PC-9 (cell line): ENCODE data around the gene CNGB1. TPM values are rescaled to one million over a fixed set of nuclear protein-coding genes. Genes with fewer than 3 reads are reported as not detected.

Experiments used
- BruUV-seq: library from RNA; stranded (reverse); fragments of 400-500 nt; replicated peaks from 2 replicates; lab custom pipeline; 2021; lab: Mats Ljungman, UMichigan
- CTCF ChIA-PET: fragments of 300-600 bp; sonication (Branson Sonifier 250); formaldehyde crosslinking; loops from one replicate; lab custom pipeline; 2022; ENCODE audit warnings: antibody characterized with exemption; lab: Charles Lee
- POLR2A ChIA-PET: fragments of 300-600 bp; sonication (Branson Sonifier 250); formaldehyde crosslinking; loops from one replicate; lab custom pipeline; 2022; ENCODE audit warnings: antibody characterized with exemption; ENCODE audit not compliant: unreplicated experiment; lab: Charles Lee
- DNase-seq, 2 experiments: peaks; one replicate each; pipeline versions ENCODE4 v3.0.0 to v3.0.0-alpha.2; 2015 to 2022; ENCODE audit warnings: mixed read lengths in 1 of 2
- H2AFZ ChIP-seq: fragments of 200-600 bp; sonication (generic); 2 replicates; pipeline ENCODE4 v1.8.1; 2017; ENCODE audit warnings: antibody characterized with exemption
- H3F3A ChIP-seq: fragments of 200-600 bp; sonication (generic); 2 replicates; pipeline ENCODE4 v1.8.1; 2017; ENCODE audit warnings: antibody characterized with exemption, mild to moderate bottlenecking, low read depth; ENCODE audit not compliant: insufficient read depth
- H3K27ac ChIP-seq: fragments of 200-600 bp; sonication (generic); 2 replicates; pipeline ENCODE4 v1.6.1; 2016; ENCODE audit warnings: mixed run types
- H3K27me3 ChIP-seq: fragments of 200-600 bp; sonication (generic); 2 replicates; pipeline ENCODE4 v1.6.1; 2016; ENCODE audit warnings: low read depth, mixed run types; ENCODE audit not compliant: insufficient read depth
- H3K36me3 ChIP-seq: fragments of 200-600 bp; sonication (generic); 2 replicates; pipeline ENCODE4 v1.6.1; 2016; ENCODE audit warnings: low read depth, mixed run types
- H3K4me1 ChIP-seq: fragments of 200-600 bp; sonication (generic); replicated peaks from 2 replicates; pipeline ENCODE4 v1.6.1; 2016; ENCODE audit warnings: mixed run types; ENCODE audit not compliant: insufficient read depth
- H3K4me2 ChIP-seq: fragments of 200-600 bp; sonication (generic); 2 replicates; pipeline ENCODE4 v1.6.1; 2017; ENCODE audit warnings: mixed run types
- H3K4me3 ChIP-seq: fragments of 200-600 bp; sonication (generic); 2 replicates; pipeline ENCODE4 v1.6.1; 2016; ENCODE audit warnings: mixed run types
- H3K79me2 ChIP-seq: fragments of 200-600 bp; sonication (generic); 2 replicates; pipeline ENCODE4 v1.6.1; 2017; ENCODE audit warnings: low read depth, mixed run types
- H3K9me2 ChIP-seq: fragments of 200-600 bp; sonication (generic); 2 replicates; pipeline ENCODE4 v1.8.1; 2017; ENCODE audit warnings: mild to moderate bottlenecking; ENCODE audit not compliant: insufficient read depth
- H3K9me3 ChIP-seq: fragments of 200-600 bp; sonication (generic); 2 replicates; pipeline ENCODE4 v1.8.1; 2016; ENCODE audit warnings: low read depth; ENCODE audit not compliant: insufficient read depth
- H4K20me1 ChIP-seq: fragments of 200-600 bp; sonication (generic); 2 replicates; pipeline ENCODE4 v1.8.1; 2017; ENCODE audit not compliant: insufficient read depth
- CTCF ChIP-seq: fragments of 200-600 bp; sonication (generic); conservative IDR thresholded peaks from 2 replicates; pipeline ENCODE4 v1.6.1; 2017; ENCODE audit warnings: mixed run types, antibody characterized with exemption, mild to moderate bottlenecking, moderate library complexity
- EZH2 ChIP-seq: fragments of 200-600 bp; sonication (generic); IDR thresholded peaks from 2 replicates; pipeline ENCODE4 v1.8.0; 2017; ENCODE audit warnings: antibody characterized with exemption, low read depth
- intact Hi-C: fragments of 100-400 bp; cut with micrococcal nuclease; formaldehyde crosslinking; loops from one replicate; pipeline ENCODE4 v1.10.0; 2022; ENCODE audit not compliant: unreplicated experiment
- total RNA-seq: library from RNA; stranded (reverse); gene quantifications from 2 replicates; pipeline ENCODE4 v1.2.3, GENCODE V29; 2021

CNGB1 gene
- total RNA-seq, 1 experiment from 2014 or later = 1.1 TPM

GRCh38 chr16:57957673-57958392, 13.1 kb downstream of the CNGB1 start:
- H3K4me3 ChIP-seq = no peak overlapping the region
- TF ChIP-seq EZH2 (no peak), CTCF (no peak)
- H3K4me2 ChIP-seq = peak overlapping the region; percentile 21
- H4K20me1 ChIP-seq = no peaks in the 10 kb centered on the region
- peaks cover 15% of the 10 kb centered on the region; the same call in 1 of the 2 replicates for H3F3A ChIP-seq
- H3K9me3 ChIP-seq = no peaks in the 10 kb centered on the region
- CTCF ChIA-PET = no interaction called here
- H3K9me2 ChIP-seq = no peaks in the 10 kb centered on the region
- BruUV-seq = no TSS peak
- DNase-seq = peak in 1 of 2 experiments; percentile 45
- intact Hi-C loops = loop anchor here (2.0 kb wide), 1 partner anchor 35 kb away; no protein-coding TSS in a partner anchor
- H2AFZ ChIP-seq = no peak overlapping the region
- H3K79me2 ChIP-seq = no peaks in the 10 kb centered on the region
- no peaks in the 10 kb centered on the region for H3K27me3 ChIP-seq
- H3K36me3 ChIP-seq = no peaks in the 10 kb centered on the region
- H3K27ac ChIP-seq = no peak overlapping the region
- POLR2A ChIA-PET = interaction anchor here (0.6 kb wide), 3 partner anchors 43 to 1846 kb away, joined by 3 to 5 read pairs (median 3); partner anchors contain the start of gene USB1
- peaks cover 29% of the 10 kb centered on the region for H3K4me1 ChIP-seq

- intact Hi-C loops = no loop called here
- no TSS peak for BruUV-seq
Observed at GRCh38 chr16:57956924-57957672, 13.8 kb downstream of the CNGB1 start.

More at GRCh38 chr16:57956924-57957672, 13.8 kb downstream of the CNGB1 start:
- no peak overlapping the region for H3K4me3 ChIP-seq
- peak overlapping the region; percentile 21 for H3K4me2 ChIP-seq
- H3K27ac ChIP-seq = no peak overlapping the region
- no peaks in the 10 kb centered on the region for H3K27me3 ChIP-seq
- peaks cover 29% of the 10 kb centered on the region for H3K4me1 ChIP-seq
- H2AFZ ChIP-seq = no peak overlapping the region
- no peaks in the 10 kb centered on the region for H4K20me1 ChIP-seq
- no peaks in the 10 kb centered on the region for H3K9me2 ChIP-seq
- H3F3A ChIP-seq = peaks cover 15% of the 10 kb centered on the region; the same call in 1 of the 2 replicates
- ChIA-PET POLR2A (no interaction called here), CTCF (no interaction called here)
- TF ChIP-seq CTCF (no peak), EZH2 (no peak)
- DNase-seq = no peak
- H3K36me3 ChIP-seq = no peaks in the 10 kb centered on the region
- H3K79me2 ChIP-seq = no peaks in the 10 kb centered on the region
- H3K9me3 ChIP-seq = no peaks in the 10 kb centered on the region
